ENCODE data around the gene IL10.
"Not testable (repeated sequence)": the region's sequence is repeated elsewhere in the genome, so short reads cannot be mapped to it uniquely, and the experiment has no call there.

IL10 gene

GRCh38 chr1:206783506-206783905, 11.2 kb upstream of the IL10 start:
- Histone ChIP-seq H4K20me1 (ENCODE audit: insufficient read depth, low read length, poor library complexity, severe bottlenecking) (no peaks in the 10 kb centered on the region), H3K4me2 (ENCODE audit: low read depth, low read length, poor library complexity, severe bottlenecking) (peak overlapping the region; percentile 94), H3K9ac (ENCODE audit: low read depth, low read length, poor library complexity, severe bottlenecking) (peak overlapping the region; percentile 83), H3K79me2 (ENCODE audit: insufficient read depth, low read length) (no peaks in the 10 kb centered on the region), H3K4me1 (ENCODE audit: insufficient read depth, low read length, poor library complexity, severe bottlenecking) (peaks cover 92% of the 10 kb centered on the region), H3K4me3 (ENCODE audit: low read length, poor library complexity, severe bottlenecking) (no peak overlapping the region), H3K9me2 (replicated peaks; ENCODE audit: low read depth, low read length) (no peaks in the 10 kb centered on the region), H3K9me3 (ENCODE audit: insufficient read depth, low read depth, low read length) (no peaks in the 10 kb centered on the region), H3K36me3 (ENCODE audit: insufficient read depth, low read length) (no peaks in the 10 kb centered on the region), H2AFZ (ENCODE audit: low read length) (no peak overlapping the region), H3F3A (ENCODE audit: low read depth) (peaks cover 11% of the 10 kb centered on the region), H3K27me3 (ENCODE audit: insufficient read depth, low read length, poor library complexity, severe bottlenecking) (no peaks in the 10 kb centered on the region)
- TF ChIP-seq EZH2phosphoT487 (IDR thresholded peaks at IDR 0.05; ENCODE audit: borderline replicate concordance) (no peak), CTCF (conservative IDR thresholded peaks at IDR 0.05; ENCODE audit: low read length) (no peak)

- Histone ChIP-seq H3K4me3 (ENCODE audit: low read length, poor library complexity, severe bottlenecking) (peak overlapping the region; percentile 70), H3K9me2 (replicated peaks; ENCODE audit: low read depth, low read length) (no peaks in the 10 kb centered on the region), H3F3A (ENCODE audit: low read depth) (peaks cover 11% of the 10 kb centered on the region), H3K79me2 (ENCODE audit: insufficient read depth, low read length) (no peaks in the 10 kb centered on the region), H4K20me1 (ENCODE audit: insufficient read depth, low read length, poor library complexity, severe bottlenecking) (no peaks in the 10 kb centered on the region), H3K9me3 (ENCODE audit: insufficient read depth, low read depth, low read length) (no peaks in the 10 kb centered on the region), H2AFZ (ENCODE audit: low read length) (no peak overlapping the region), H3K9ac (ENCODE audit: low read depth, low read length, poor library complexity, severe bottlenecking) (peak overlapping the region; percentile 83), H3K36me3 (ENCODE audit: insufficient read depth, low read length) (no peaks in the 10 kb centered on the region), H3K27me3 (ENCODE audit: insufficient read depth, low read length, poor library complexity, severe bottlenecking) (no peaks in the 10 kb centered on the region), H3K4me2 (ENCODE audit: low read depth, low read length, poor library complexity, severe bottlenecking) (peak overlapping the region; percentile 94), H3K4me1 (ENCODE audit: insufficient read depth, low read length, poor library complexity, severe bottlenecking) (peaks cover 86% of the 10 kb centered on the region)
- TF ChIP-seq CTCF (conservative IDR thresholded peaks at IDR 0.05; ENCODE audit: low read length) = no peak
- TF ChIP-seq EZH2phosphoT487 (IDR thresholded peaks at IDR 0.05; ENCODE audit: borderline replicate concordance) = no peak
Observed at GRCh38 chr1:206782448-206782847, 10.2 kb upstream of the IL10 start.

GRCh38 chr1:206779638-206780037, 7.3 kb upstream of the IL10 start:
- H3K9me3 ChIP-seq (ENCODE audit: insufficient read depth, low read depth, low read length) = no peaks in the 10 kb centered on the region
- peak overlapping the region; percentile 22; the same call in 1 of the 2 replicates for H2AFZ ChIP-seq (ENCODE audit: low read length)
- no peak for TF ChIP-seq CTCF (conservative IDR thresholded peaks at IDR 0.05; ENCODE audit: low read length)
- no peak for TF ChIP-seq EZH2phosphoT487 (IDR thresholded peaks at IDR 0.05; ENCODE audit: borderline replicate concordance)
- H4K20me1 ChIP-seq (ENCODE audit: insufficient read depth, low read length, poor library complexity, severe bottlenecking) = no peaks in the 10 kb centered on the region
- peaks cover 11% of the 10 kb centered on the region for H3F3A ChIP-seq (ENCODE audit: low read depth)
- no peaks in the 10 kb centered on the region for H3K9me2 ChIP-seq (replicated peaks; ENCODE audit: low read depth, low read length)
- no peaks in the 10 kb centered on the region for H3K27me3 ChIP-seq (ENCODE audit: insufficient read depth, low read length, poor library complexity, severe bottlenecking)
- no peak overlapping the region for H3K4me2 ChIP-seq (ENCODE audit: low read depth, low read length, poor library complexity, severe bottlenecking)
- peaks cover 69% of the 10 kb centered on the region for H3K4me1 ChIP-seq (ENCODE audit: insufficient read depth, low read length, poor library complexity, severe bottlenecking)
- no peaks in the 10 kb centered on the region for H3K79me2 ChIP-seq (ENCODE audit: insufficient read depth, low read length)
- no peak overlapping the region for H3K9ac ChIP-seq (ENCODE audit: low read depth, low read length, poor library complexity, severe bottlenecking)
- no peaks in the 10 kb centered on the region for H3K36me3 ChIP-seq (ENCODE audit: insufficient read depth, low read length)
- H3K4me3 ChIP-seq (ENCODE audit: low read length, poor library complexity, severe bottlenecking) = no peak overlapping the region

- H3K9me2 ChIP-seq (replicated peaks; ENCODE audit: low read depth, low read length); H2AFZ ChIP-seq (ENCODE audit: low read length); H3K36me3 ChIP-seq (ENCODE audit: insufficient read depth, low read length); H3K4me3 ChIP-seq (ENCODE audit: low read length, poor library complexity, severe bottlenecking); H3K79me2 ChIP-seq (ENCODE audit: insufficient read depth, low read length); H3K9ac ChIP-seq (ENCODE audit: low read depth, low read length, poor library complexity, severe bottlenecking); H4K20me1 ChIP-seq (ENCODE audit: insufficient read depth, low read length, poor library complexity, severe bottlenecking); H3K4me2 ChIP-seq (ENCODE audit: low read depth, low read length, poor library complexity, severe bottlenecking); H3K9me3 ChIP-seq (ENCODE audit: insufficient read depth, low read depth, low read length); H3K27me3 ChIP-seq (ENCODE audit: insufficient read depth, low read length, poor library complexity, severe bottlenecking): not testable (repeated sequence)
- H3F3A ChIP-seq (ENCODE audit: low read depth) = peaks cover 11% of the 10 kb centered on the region
- H3K4me1 ChIP-seq (ENCODE audit: insufficient read depth, low read length, poor library complexity, severe bottlenecking) = peaks cover 69% of the 10 kb centered on the region
Observed at GRCh38 chr1:206778911-206779310, 6.6 kb upstream of the IL10 start.

Data from Loucy (cell line).